CD4-positive, alpha-beta T cell (primary cell): Measurements from ENCODE around the gene BTBD1. TPM values are rescaled to one million over a fixed set of nuclear protein-coding genes. Genes with fewer than 3 reads are reported as not detected.

ENCODE experiments used
- ATAC-seq: fragments of 200-7000 bp; cut with Tn5 transposase; one replicate; pipeline ENCODE4 v1.10.0; 2022; ENCODE audit warnings: mild to moderate bottlenecking; ENCODE audit not compliant: poor library complexity
- CTCF ChIA-PET: fragments of 350-600 bp; sonication (Branson Sonifier 250); formaldehyde crosslinking; loops from one replicate; lab custom pipeline; 2021; ENCODE audit warnings: antibody characterized with exemption, inconsistent platforms; lab: Charles Lee
- POLR2A ChIA-PET: fragments of 350-600 bp; sonication (Branson Sonifier 250); formaldehyde crosslinking; loops from one replicate; lab custom pipeline; 2021; ENCODE audit warnings: antibody characterized with exemption, inconsistent platforms; lab: Charles Lee
- DNase-seq, 14 experiments: peaks; one replicate each; pipeline ENCODE4 v3.0.0-alpha.2; 2013 to 2020; ENCODE audit warnings: mixed read lengths in 2 of 14
- H3K27ac ChIP-seq, 2 donors: one replicate each; pipeline versions ENCODE4 v1.5.1 to v1.7.0; 2013; ENCODE audit warnings: low read length in 2 of 2, low read depth in 1 of 2, mild to moderate bottlenecking in 1 of 2
- H3K27me3 ChIP-seq, 2 experiments: 1 replicate in 1 of 2; 2 replicates in 1 of 2; pipeline versions ENCODE4 v1.6.1 to v1.7.0; 2013; ENCODE audit warnings: low read length in 2 of 2, control low read depth in 1 of 2, mild to moderate bottlenecking in 1 of 2, moderate library complexity in 1 of 2; ENCODE audit not compliant: insufficient read depth in 2 of 2, control insufficient read depth in 1 of 2
- H3K36me3 ChIP-seq: one replicate; pipeline ENCODE4 v1.6.1; 2013; ENCODE audit warnings: low read length, control low read depth; ENCODE audit not compliant: insufficient read depth
- H3K4me1 ChIP-seq: one replicate; pipeline ENCODE4 v1.6.1; 2013; ENCODE audit warnings: low read length, control low read depth; ENCODE audit not compliant: insufficient read depth
- H3K4me3 ChIP-seq: one replicate; pipeline ENCODE4 v1.5.1; 2013; ENCODE audit warnings: mild to moderate bottlenecking, low read length, moderate library complexity
- H3K9me3 ChIP-seq, 2 experiments: 1 replicate in 1 of 2; 2 replicates in 1 of 2; pipeline versions ENCODE4 v1.6.1 to v1.7.0; 2013; ENCODE audit warnings: low read length in 2 of 2, mild to moderate bottlenecking in 2 of 2, control low read depth in 1 of 2, moderate library complexity in 1 of 2; ENCODE audit not compliant: control insufficient read depth in 1 of 2, insufficient read depth in 1 of 2
- H3K27ac Mint-ChIP-seq: one replicate; pipeline ENCODE4 v1.8.0; 2020; ENCODE audit warnings: mixed read lengths
- H3K27me3 Mint-ChIP-seq: one replicate; pipeline ENCODE4 v1.8.0; 2021; ENCODE audit warnings: mixed read lengths
- H3K36me3 Mint-ChIP-seq: one replicate; pipeline ENCODE4 v1.8.0; 2021; ENCODE audit warnings: low read depth, mixed read lengths
- H3K4me1 Mint-ChIP-seq: one replicate; pipeline ENCODE4 v1.8.0; 2021; ENCODE audit warnings: low read depth, mixed read lengths
- H3K4me3 Mint-ChIP-seq: one replicate; pipeline ENCODE4 v1.8.0; 2020; ENCODE audit warnings: mild to moderate bottlenecking, mixed read lengths
- H3K9me3 Mint-ChIP-seq: one replicate; pipeline ENCODE4 v1.8.0; 2020; ENCODE audit warnings: mixed read lengths
- CTCF ChIP-seq: fragments of 200-600 bp; IDR thresholded peaks from one replicate; pipeline ENCODE4 v1.8.0; 2022; ENCODE audit warnings: antibody characterized with exemption, mild to moderate bottlenecking
- intact Hi-C, 2 experiments: fragments of 100-400 bp; cut with DNase I in 1 of 2; cut with micrococcal nuclease in 1 of 2; formaldehyde crosslinking; loops; one replicate each; pipeline versions ENCODE4 v1.15.1 to v1.9.0; 2023 to 2025; cut with DNase I, micrococcal nuclease
- total RNA-seq, 174 experiments: library from RNA in 2 of 174; stranded (reverse) in 2 of 174; gene quantifications; one replicate each; pipeline ENCODE4 v1.2.3 and lab custom pipeline; 2021 to 2026

The BTBD1 gene
- total RNA-seq, 2 experiments from 2014 or later = 26.3 to 27.5 TPM

- Histone ChIP-seq H3K36me3 (no peaks in the 10 kb centered on the region), H3K9me3 (peaks cover 0 to 10% of the 10 kb centered on the region in 2 experiments), H3K27ac (no peak within 1 kb of the TSS), H3K27me3 (peaks cover 29 to 35% of the 10 kb centered on the region in 2 experiments), H3K4me1 (peaks cover 10% of the 10 kb centered on the region), H3K4me3 (peak within 1 kb of the TSS; percentile 19)
- TF ChIP-seq CTCF = no peak
- H3K9me3 Mint-ChIP-seq = no peaks in the 10 kb centered on the region
- DNase-seq (peak in 4 of 14 experiments; percentile 3 to 25 (median 14)), ATAC-seq (no peak)
- peaks cover 14% of the 10 kb centered on the region for H3K4me1 Mint-ChIP-seq
- ChIA-PET POLR2A (no interaction called here), CTCF (interaction anchor here (0.9 kb wide), 1 partner anchor 96 kb away, joined by 3 read pairs; the partner anchor contains the start of gene C15orf40)
- no peak within 1 kb of the TSS for H3K27ac Mint-ChIP-seq
- intact Hi-C loops = no loop called here
- peak within 1 kb of the TSS; percentile 68 for H3K4me3 Mint-ChIP-seq
- no peaks in the 10 kb centered on the region for H3K36me3 Mint-ChIP-seq
- peaks cover 75% of the 10 kb centered on the region for H3K27me3 Mint-ChIP-seq
Measured at GRCh38 chr15:83106994-83107840, 40.2 kb upstream of the BTBD1 start, which contains the start of gene TM6SF1. TM6SF1 (plus strand) TSS chr15:83107645; CDS start chr15:83107681, 36 bp downstream.

GRCh38 chr15:83105440-83105839, 38.4 kb upstream of the BTBD1 start:
- ChIA-PET CTCF (no interaction called here), POLR2A (no interaction called here)
- Histone ChIP-seq H3K36me3 (no peaks in the 10 kb centered on the region), H3K4me1 (peaks cover 10% of the 10 kb centered on the region), H3K27ac (no peak overlapping the region), H3K9me3 (peaks cover 0 to 10% of the 10 kb centered on the region in 2 experiments), H3K4me3 (no peak overlapping the region), H3K27me3 (peaks cover 29 to 36% of the 10 kb centered on the region in 2 experiments)
- Mint-ChIP-seq H3K4me1 (peaks cover 14% of the 10 kb centered on the region), H3K9me3 (no peaks in the 10 kb centered on the region), H3K4me3 (peak overlapping the region; percentile 79), H3K27ac (no peak overlapping the region), H3K36me3 (no peaks in the 10 kb centered on the region), H3K27me3 (peaks cover 77% of the 10 kb centered on the region)
- TF ChIP-seq CTCF = no peak
- intact Hi-C loops = no loop called here
- no peak for DNase-seq
- no peak for ATAC-seq

GRCh38 chr15:83104141-83104540, 37.1 kb upstream of the BTBD1 start:
- Histone ChIP-seq H3K4me3 (no peak overlapping the region), H3K4me1 (peaks cover 10% of the 10 kb centered on the region), H3K36me3 (no peaks in the 10 kb centered on the region), H3K27ac (no peak overlapping the region), H3K9me3 (peaks cover 0 to 10% of the 10 kb centered on the region in 2 experiments), H3K27me3 (peaks cover 23 to 34% of the 10 kb centered on the region in 2 experiments)
- Mint-ChIP-seq H3K4me1 (peaks cover 14% of the 10 kb centered on the region), H3K9me3 (no peaks in the 10 kb centered on the region), H3K27me3 (peaks cover 69% of the 10 kb centered on the region), H3K4me3 (no peak overlapping the region), H3K36me3 (no peaks in the 10 kb centered on the region), H3K27ac (no peak overlapping the region)
- intact Hi-C loops = no loop called here
- TF ChIP-seq CTCF = no peak
- ATAC-seq (no peak), DNase-seq (no peak)
- CTCF ChIA-PET = no interaction called here
- POLR2A ChIA-PET = no interaction called here
